Liver (tissue), 9 donors: ENCODE results near the gene DCTN4. TPM values are rescaled to one million over a fixed set of nuclear protein-coding genes. Genes with fewer than 3 reads are reported as not detected.

Source experiments
- DNase-seq: peaks from one replicate; pipeline ENCODE4 v3.0.0-alpha.2; 2017; ENCODE audit warnings: low spot score
- H3K27ac ChIP-seq, 2 donors: one replicate each; pipeline ENCODE4 v1.7.0; 2013; ENCODE audit warnings: inconsistent platforms in 2 of 2, low read length in 2 of 2, control low read depth in 1 of 2, low read depth in 1 of 2, mild to moderate bottlenecking in 1 of 2
- H3K27me3 ChIP-seq, 4 donors: one replicate each; pipeline versions ENCODE4 v1.6.1 to v1.7.0; 2013; ENCODE audit warnings: low read length in 3 of 4, inconsistent platforms in 1 of 4, mild to moderate bottlenecking in 1 of 4, moderate library complexity in 1 of 4; ENCODE audit not compliant: control insufficient read depth in 4 of 4, insufficient read depth in 4 of 4
- H3K36me3 ChIP-seq, 4 donors: one replicate each; pipeline versions ENCODE4 v1.6.1 to v1.7.0; 2013; ENCODE audit warnings: low read length in 3 of 4, mild to moderate bottlenecking in 3 of 4, low read depth in 1 of 4, moderate library complexity in 1 of 4; ENCODE audit not compliant: control insufficient read depth in 4 of 4, insufficient read depth in 3 of 4
- H3K4me1 ChIP-seq, 4 donors: one replicate each; pipeline versions ENCODE4 v1.6.1 to v1.7.0; 2013; ENCODE audit warnings: low read length in 3 of 4, mild to moderate bottlenecking in 3 of 4, moderate library complexity in 1 of 4; ENCODE audit not compliant: control insufficient read depth in 4 of 4, insufficient read depth in 4 of 4
- H3K4me3 ChIP-seq, 3 donors: one replicate each; pipeline versions ENCODE4 v1.6.1 to v1.7.0; 2013; ENCODE audit warnings: low read length in 3 of 3, control low read depth in 1 of 3, low read depth in 1 of 3, mild to moderate bottlenecking in 1 of 3
- H3K9ac ChIP-seq, 2 donors: one replicate each; pipeline ENCODE4 v1.7.0; 2013; ENCODE audit warnings: low read length in 2 of 2, mild to moderate bottlenecking in 2 of 2, moderate library complexity in 2 of 2, control low read depth in 1 of 2, low read depth in 1 of 2
- H3K9me3 ChIP-seq, 4 donors: one replicate each; pipeline versions ENCODE4 v1.6.1 to v1.7.0; 2013; ENCODE audit warnings: low read length in 3 of 4; ENCODE audit not compliant: control insufficient read depth in 4 of 4
- ATF3 ChIP-seq: IDR thresholded peaks from 2 replicates; pipeline ENCODE4 v1.6.1; 2016; ENCODE audit warnings: antibody characterized with exemption
- CTCF ChIP-seq: fragments of 150-350 bp; IDR thresholded peaks from 2 replicates; pipeline ENCODE4 v1.5.1; 2017; ENCODE audit warnings: improper control_type of control experiment, low read depth, low read length; ENCODE audit not compliant: missing input control
- EGR1 ChIP-seq, 2 donors: IDR thresholded peaks; 2 replicates each; pipeline ENCODE4 v1.6.1; 2016 to 2018; ENCODE audit warnings: antibody characterized with exemption in 2 of 2, low read depth in 2 of 2
- FOXA1 ChIP-seq: IDR thresholded peaks from 2 replicates; pipeline ENCODE4 v1.6.1; 2016; ENCODE audit warnings: antibody characterized with exemption
- FOXA2 ChIP-seq: IDR thresholded peaks from 2 replicates; pipeline ENCODE4 v1.6.1; 2016; ENCODE audit warnings: antibody characterized with exemption
- GABPA ChIP-seq, 2 donors: IDR thresholded peaks in 1 of 2; conservative IDR thresholded peaks in 1 of 2; 2 replicates each; pipeline ENCODE4 v1.6.1; 2016; ENCODE audit warnings: antibody characterized with exemption in 2 of 2, mild to moderate bottlenecking in 1 of 2, moderate library complexity in 1 of 2
- HNF4A ChIP-seq, 2 donors: conservative IDR thresholded peaks; 2 replicates each; pipeline ENCODE4 v1.6.1; 2016; ENCODE audit warnings: antibody characterized with exemption in 2 of 2, mild to moderate bottlenecking in 2 of 2
- HNF4G ChIP-seq: IDR thresholded peaks from 2 replicates; pipeline ENCODE4 v1.6.1; 2016; ENCODE audit warnings: antibody characterized with exemption
- JUND ChIP-seq, 2 donors: IDR thresholded peaks; 2 replicates each; pipeline ENCODE4 v1.6.1; 2016; ENCODE audit warnings: antibody characterized with exemption in 2 of 2
- NR2F2 ChIP-seq: IDR thresholded peaks from 2 replicates; pipeline ENCODE4 v1.6.1; 2016; ENCODE audit warnings: antibody characterized with exemption
- RAD21 ChIP-seq, 2 donors: IDR thresholded peaks; 2 replicates each; pipeline ENCODE4 v1.6.1; 2016; ENCODE audit warnings: antibody characterized with exemption in 2 of 2, mild to moderate bottlenecking in 2 of 2
- REST ChIP-seq: IDR thresholded peaks from 2 replicates; pipeline ENCODE4 v1.6.1; 2016; ENCODE audit warnings: antibody characterized with exemption, mild to moderate bottlenecking
- RXRA ChIP-seq, 2 donors: IDR thresholded peaks; 2 replicates each; pipeline ENCODE4 v1.6.1; 2017 to 2018; ENCODE audit warnings: antibody characterized with exemption in 2 of 2, mild to moderate bottlenecking in 1 of 2
- SP1 ChIP-seq: IDR thresholded peaks from 2 replicates; pipeline ENCODE4 v1.6.1; 2018; ENCODE audit warnings: antibody characterized with exemption, mild to moderate bottlenecking
- TAF1 ChIP-seq: conservative IDR thresholded peaks from 2 replicates; pipeline ENCODE4 v1.6.1; 2016; ENCODE audit warnings: antibody characterized with exemption, mild to moderate bottlenecking
- YY1 ChIP-seq: IDR thresholded peaks from 2 replicates; pipeline ENCODE4 v1.6.1; 2016; ENCODE audit warnings: antibody characterized with exemption, mild to moderate bottlenecking
- WGBS: extraction: QIAGEN DNeasy Blood & Tissue Kit; methylation state at CpG from one replicate; pipeline ENCODE4 v1.1.7; 2013; 5-methylcytosine and 5-hydroxymethylcytosine counted together
- polyA plus RNA-seq, 2 donors: library from polyadenylated mRNA; stranded (reverse) in 1 of 2; unstranded in 1 of 2; fragments of 200-250 nt in 1 of 2; fragments of >200 nt in 1 of 2; fragmentation: Nextera tagmentation in 1 of 2; extraction: Ambion mirVana in 1 of 2; gene quantifications; one replicate each; pipeline versions ENCODE4 v1.2.1 to v1.2.3, GENCODE V29; 2013 to 2015
- total RNA-seq, 2 donors: library from RNA; depleted of rRNA; stranded (reverse); fragments of >200 nt; gene quantifications; one replicate each; pipeline ENCODE4 v1.2.3, GENCODE V29; 2014
- TF ChIP-seq, protein P1 (sequence below): IDR thresholded peaks from 2 replicates; pipeline ENCODE4 v1.6.1; 2016; ENCODE audit warnings: antibody characterized with exemption
- TF ChIP-seq, protein P2 (sequence below): IDR thresholded peaks from 2 replicates; pipeline ENCODE4 v1.6.1; 2016; ENCODE audit warnings: antibody characterized with exemption
- donor health status: healthy.
- donor health status: healthy.
- donor health status: healthy.
- donor health status: healthy.
- donor health status: healthy.

The DCTN4 gene
- total and polyA plus RNA-seq, 4 donors = 10.3 to 29.6 (median 20.2) TPM

- 93% methylated on average over 9 of the region's 9 CpGs for WGBS
- H3K27me3 ChIP-seq = no peaks in the 10 kb centered on the region
- H3K9me3 ChIP-seq = no peaks in the 10 kb centered on the region
- TF ChIP-seq, protein P1, sequence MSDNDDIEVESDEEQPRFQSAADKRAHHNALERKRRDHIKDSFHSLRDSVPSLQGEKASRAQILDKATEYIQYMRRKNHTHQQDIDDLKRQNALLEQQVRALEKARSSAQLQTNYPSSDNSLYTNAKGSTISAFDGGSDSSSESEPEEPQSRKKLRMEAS = no peak
- TF ChIP-seq ATF3 (no peak), SP1 (no peak), GABPA (IDR thresholded peaks at IDR 0.05 in 1 of 2, conservative IDR thresholded peaks at IDR 0.05 in 1 of 2) (no peak), NR2F2 (no peak), REST (no peak), EGR1 (IDR thresholded peaks at IDR 0.05; ENCODE audit: low read depth in 2 of 2) (no peak), RAD21 (IDR thresholded peaks at IDR 0.05) (no peak), TAF1 (no peak), JUND (IDR thresholded peaks at IDR 0.05) (no peak), CTCF (no peak), RXRA (IDR thresholded peaks at IDR 0.05) (no peak), FOXA1 (no peak), YY1 (no peak), HNF4G (no peak)
- TF ChIP-seq, protein P2, sequence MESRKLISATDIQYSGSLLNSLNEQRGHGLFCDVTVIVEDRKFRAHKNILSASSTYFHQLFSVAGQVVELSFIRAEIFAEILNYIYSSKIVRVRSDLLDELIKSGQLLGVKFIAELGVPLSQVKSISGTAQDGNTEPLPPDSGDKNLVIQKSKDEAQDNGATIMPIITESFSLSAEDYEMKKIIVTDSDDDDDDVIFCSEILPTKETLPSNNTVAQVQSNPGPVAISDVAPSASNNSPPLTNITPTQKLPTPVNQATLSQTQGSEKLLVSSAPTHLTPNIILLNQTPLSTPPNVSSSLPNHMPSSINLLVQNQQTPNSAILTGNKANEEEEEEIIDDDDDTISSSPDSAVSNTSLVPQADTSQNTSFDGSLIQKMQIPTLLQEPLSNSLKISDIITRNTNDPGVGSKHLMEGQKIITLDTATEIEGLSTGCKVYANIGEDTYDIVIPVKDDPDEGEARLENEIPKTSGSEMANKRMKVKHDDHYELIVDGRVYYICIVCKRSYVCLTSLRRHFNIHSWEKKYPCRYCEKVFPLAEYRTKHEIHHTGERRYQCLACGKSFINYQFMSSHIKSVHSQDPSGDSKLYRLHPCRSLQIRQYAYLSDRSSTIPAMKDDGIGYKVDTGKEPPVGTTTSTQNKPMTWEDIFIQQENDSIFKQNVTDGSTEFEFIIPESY = no peak
- DNase-seq = no peak
- peaks cover 4 to 10% (median 8%) of the 10 kb centered on the region in 4 donors for H3K4me1 ChIP-seq
- H3K4me3 ChIP-seq = no peak overlapping the region
- H3K36me3 ChIP-seq = peaks cover 0 to 2% (median 0%) of the 10 kb centered on the region in 4 donors
- no peak overlapping the region for H3K27ac ChIP-seq
- no peak overlapping the region for H3K9ac ChIP-seq
Observed at GRCh38 chr5:150676578-150676977, 82.2 kb downstream of the DCTN4 start.

DNA sequence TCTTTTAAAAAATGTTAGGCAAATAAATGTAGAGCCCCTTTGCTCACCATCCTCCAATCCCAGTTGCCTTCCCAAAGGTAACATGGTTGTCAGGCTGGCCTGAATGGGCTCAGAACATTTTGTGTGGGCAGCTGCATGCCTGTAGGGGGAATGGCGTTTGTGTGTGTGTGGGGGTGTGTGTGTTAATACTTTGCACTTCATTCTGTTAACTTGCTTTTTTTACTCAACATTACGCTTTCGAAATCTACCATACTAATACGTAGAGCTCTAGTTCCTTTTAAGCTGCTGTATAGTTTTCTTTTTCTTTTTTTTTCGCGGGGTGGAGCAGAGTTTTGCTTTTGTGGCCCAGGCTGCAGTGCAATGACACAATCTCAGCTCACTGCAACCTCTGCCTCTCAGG lies 83.7 kb downstream of the DCTN4 start:
- Histone ChIP-seq H3K9ac (no peak overlapping the region), H3K27me3 (no peaks in the 10 kb centered on the region), H3K4me1 (peaks cover 4 to 11% (median 9%) of the 10 kb centered on the region in 4 donors), H3K36me3 (peaks cover 0 to 2% (median 0%) of the 10 kb centered on the region in 4 donors), H3K9me3 (no peaks in the 10 kb centered on the region), H3K4me3 (no peak overlapping the region), H3K27ac (no peak overlapping the region)
- no peak for DNase-seq
- 82% methylated on average over 6 of the region's 6 CpGs for WGBS
- TF ChIP-seq HNF4G = no peak
- no peak for TF ChIP-seq RAD21 (IDR thresholded peaks at IDR 0.05)
- no peak for TF ChIP-seq CTCF
- no peak for TF ChIP-seq GABPA (IDR thresholded peaks at IDR 0.05 in 1 of 2, conservative IDR thresholded peaks at IDR 0.05 in 1 of 2)
- TF ChIP-seq YY1 = no peak
- no peak for TF ChIP-seq REST
- no peak for TF ChIP-seq HNF4A (conservative IDR thresholded peaks at IDR 0.05)
- no peak for TF ChIP-seq FOXA2
